ENCODE measurements around the gene GCNT1. TPM values are rescaled to one million over a fixed set of nuclear protein-coding genes. Genes with fewer than 3 reads are reported as not detected.

The GCNT1 gene
- total and polyA plus RNA-seq, 11 donors, result 0.67 to 18.0 (median 1.8) TPM

DNA sequence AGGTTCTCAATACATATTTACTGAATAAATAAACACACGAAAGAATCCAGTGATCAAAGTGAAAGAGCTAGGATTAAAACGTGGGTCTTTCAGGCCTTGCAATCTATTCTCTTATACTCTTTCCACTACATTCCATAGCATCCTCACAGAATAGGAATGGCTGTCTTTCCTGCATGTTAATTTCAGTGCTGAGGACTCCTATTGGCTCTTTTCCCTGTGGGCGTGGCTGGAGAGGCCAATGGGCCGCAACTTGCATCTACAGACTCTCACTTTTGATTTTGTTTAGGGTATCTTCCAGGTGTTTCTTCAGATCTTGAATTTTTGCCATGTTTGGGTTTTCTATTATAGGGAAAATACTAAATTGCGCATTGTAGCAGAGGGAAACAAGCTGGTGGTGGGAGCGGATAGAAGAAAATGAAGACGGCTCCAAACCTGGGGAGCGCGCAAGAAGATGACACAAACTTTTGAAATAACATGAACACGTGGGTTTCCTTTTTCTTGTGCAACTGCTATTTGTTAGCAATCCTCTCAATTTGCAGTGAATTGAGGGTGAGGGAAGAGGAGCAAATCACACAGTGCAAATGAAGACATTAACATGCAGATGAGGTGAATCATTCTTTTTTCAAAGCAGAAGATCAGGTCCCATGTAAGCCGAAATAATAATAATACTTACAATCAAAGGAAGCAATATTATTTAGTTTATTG, 93.9 kb downstream of the GCNT1 start:
- Histone ChIP-seq H3K27me3 (no peaks in the 10 kb centered on the region), H3K4me3 (no peak overlapping the region), H3K9me3 (no peaks in the 10 kb centered on the region), H3K27ac (no peak overlapping the region), H3K36me3 (no peaks in the 10 kb centered on the region), H3K4me1 (peaks cover 0 to 17% (median 0%) of the 10 kb centered on the region in 12 donors)
- ATAC-seq (no peak), DNase-seq (no peak)
- TF ChIP-seq POLR2A (IDR thresholded peaks at IDR 0.05), result no peak
- TF ChIP-seq, protein P1, sequence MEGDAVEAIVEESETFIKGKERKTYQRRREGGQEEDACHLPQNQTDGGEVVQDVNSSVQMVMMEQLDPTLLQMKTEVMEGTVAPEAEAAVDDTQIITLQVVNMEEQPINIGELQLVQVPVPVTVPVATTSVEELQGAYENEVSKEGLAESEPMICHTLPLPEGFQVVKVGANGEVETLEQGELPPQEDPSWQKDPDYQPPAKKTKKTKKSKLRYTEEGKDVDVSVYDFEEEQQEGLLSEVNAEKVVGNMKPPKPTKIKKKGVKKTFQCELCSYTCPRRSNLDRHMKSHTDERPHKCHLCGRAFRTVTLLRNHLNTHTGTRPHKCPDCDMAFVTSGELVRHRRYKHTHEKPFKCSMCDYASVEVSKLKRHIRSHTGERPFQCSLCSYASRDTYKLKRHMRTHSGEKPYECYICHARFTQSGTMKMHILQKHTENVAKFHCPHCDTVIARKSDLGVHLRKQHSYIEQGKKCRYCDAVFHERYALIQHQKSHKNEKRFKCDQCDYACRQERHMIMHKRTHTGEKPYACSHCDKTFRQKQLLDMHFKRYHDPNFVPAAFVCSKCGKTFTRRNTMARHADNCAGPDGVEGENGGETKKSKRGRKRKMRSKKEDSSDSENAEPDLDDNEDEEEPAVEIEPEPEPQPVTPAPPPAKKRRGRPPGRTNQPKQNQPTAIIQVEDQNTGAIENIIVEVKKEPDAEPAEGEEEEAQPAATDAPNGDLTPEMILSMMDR (IDR thresholded peaks at IDR 0.05), result no peak
- intact Hi-C loops (cut with DNase I), result loop anchor here in 2 of 10 donors (10.0 kb wide), 2 partner anchors 48 to 102 kb away; no protein-coding TSS in a partner anchor
- 86 to 89% (median 87%) methylated on average over 11 of the region's 11 CpGs for WGBS, 4 donors

DNA sequence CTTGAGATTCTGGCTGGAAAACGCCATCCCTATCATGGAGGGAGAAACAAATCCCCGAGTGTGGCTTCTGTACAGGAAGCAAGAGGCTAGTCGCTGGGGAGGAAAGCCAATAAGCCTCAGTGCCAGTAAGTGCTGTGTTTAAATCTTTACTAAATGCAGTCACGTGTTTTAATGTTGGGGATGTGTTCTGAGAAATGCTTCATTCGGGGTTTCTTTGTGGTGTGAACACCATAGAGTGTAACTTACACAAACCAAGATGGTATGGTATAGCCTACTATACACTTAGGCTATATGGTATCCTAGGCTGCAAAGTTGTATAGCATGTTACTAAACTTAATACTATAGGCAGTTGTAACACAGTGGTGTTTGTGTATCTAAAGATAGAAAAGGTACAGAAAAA, 94.7 kb downstream of the GCNT1 start:
- no peaks in the 10 kb centered on the region for H3K36me3 ChIP-seq
- H3K27me3 ChIP-seq, result no peaks in the 10 kb centered on the region
- intact Hi-C loops (cut with DNase I), result loop anchor here in 2 of 10 donors (10.0 kb wide), 2 partner anchors 49 to 101 kb away; no protein-coding TSS in a partner anchor
- WGBS, 4 donors, result 66 to 76% (median 70%) methylated on average over 5 of the region's 5 CpGs
- ATAC-seq, result no peak
- H3K4me3 ChIP-seq, result no peak overlapping the region
- H3K27ac ChIP-seq, result no peak overlapping the region
- no peaks in the 10 kb centered on the region for H3K9me3 ChIP-seq
- TF ChIP-seq POLR2A (IDR thresholded peaks at IDR 0.05), result no peak
- TF ChIP-seq, protein P1 (IDR thresholded peaks at IDR 0.05), result no peak
- H3K4me1 ChIP-seq, result peaks cover 0 to 23% (median 0%) of the 10 kb centered on the region in 12 donors
- DNase-seq, result no peak

Other genes starting within 250 kb of the GCNT1 start
- gene RFK, start 64.8 kb upstream of the GCNT1 start, total RNA-seq, result 10 to 100 TPM; 16.2 to 29.5 (median 23.6) TPM
- gene RFK, start 64.8 kb upstream of the GCNT1 start, polyA plus RNA-seq, result 10 to 100 TPM; 11.2 to 24.5 TPM